ENCODE measurements around the gene RGPD3. TPM values are rescaled to one million over a fixed set of nuclear protein-coding genes. Genes with fewer than 3 reads are reported as not detected.
"Not testable (repeated sequence)": the region's sequence is repeated elsewhere in the genome, so short reads cannot be mapped to it uniquely, and the experiment has no call there.

RGPD3 gene
- total RNA-seq, 1 donor from 2014 or later: 0.64 TPM

GRCh38 chr2:106486551-106487385, 18.6 kb upstream of the RGPD3 start, which contains the start of gene CD8B2:
Gene CD8B2, plus strand, starts transcription at chr2:106487364. Its CDS starts 63 bp downstream, at chr2:106487427.
- not testable (repeated sequence) for DNase-seq (ENCODE audit: low read depth)

- not testable (repeated sequence) for DNase-seq (ENCODE audit: low read depth)
Measured at GRCh38 chr2:106479563-106479962, 11.3 kb upstream of the RGPD3 start.

- not testable (repeated sequence) for DNase-seq (ENCODE audit: low read depth)
Measured at GRCh38 chr2:106477647-106478046, 9.4 kb upstream of the RGPD3 start.

- DNase-seq (ENCODE audit: low read depth): not testable (repeated sequence)
Measured at GRCh38 chr2:106470658-106471057, 2.4 kb upstream of the RGPD3 start.

- DNase-seq (ENCODE audit: low read depth): not testable (repeated sequence)
Measured at GRCh38 chr2:106467516-106467915, 697 bp downstream of the RGPD3 start.

GRCh38 chr2:106461882-106462281, 6.3 kb downstream of the RGPD3 start:
- DNase-seq (ENCODE audit: low read depth): not testable (repeated sequence)

GRCh38 chr2:106390680-106391079, 77.5 kb downstream of the RGPD3 start:
- DNase-seq (ENCODE audit: low read depth): not testable (repeated sequence)

GRCh38 chr2:106388814-106389410, 79.3 kb downstream of the RGPD3 start:
- not testable (repeated sequence) for DNase-seq (ENCODE audit: low read depth)

- not testable (repeated sequence) for DNase-seq (ENCODE audit: low read depth)
Measured at GRCh38 chr2:106384548-106384947, 83.7 kb downstream of the RGPD3 start.

- not testable (repeated sequence) for DNase-seq (ENCODE audit: low read depth)
Measured at GRCh38 chr2:106381867-106382266, 86.3 kb downstream of the RGPD3 start.

- not testable (repeated sequence) for DNase-seq (ENCODE audit: low read depth)
Measured at GRCh38 chr2:106379567-106379966, 88.6 kb downstream of the RGPD3 start.

GRCh38 chr2:106369182-106369581, 99.0 kb downstream of the RGPD3 start:
- DNase-seq (ENCODE audit: low read depth): not testable (repeated sequence)

- DNase-seq (ENCODE audit: low read depth): no peak
Measured at GRCh38 chr2:106366204-106366885, 101.9 kb downstream of the RGPD3 start.

- no peak for DNase-seq (ENCODE audit: low read depth)
Measured at GRCh38 chr2:106363791-106364190, 104.4 kb downstream of the RGPD3 start.

- DNase-seq (ENCODE audit: low read depth): no peak
Measured at GRCh38 chr2:106362789-106363188, 105.4 kb downstream of the RGPD3 start.

- DNase-seq (ENCODE audit: low read depth): no peak
Measured at GRCh38 chr2:106359512-106359911, 108.7 kb downstream of the RGPD3 start.

- no peak for DNase-seq (ENCODE audit: low read depth)
Measured at GRCh38 chr2:106358521-106358920, 109.7 kb downstream of the RGPD3 start.

- peak; percentile 9 for DNase-seq (ENCODE audit: low read depth)
Measured at GRCh38 chr2:106358081-106358480, 110.1 kb downstream of the RGPD3 start.

- peak; percentile 26 for DNase-seq (ENCODE audit: low read depth)
Measured at GRCh38 chr2:106356291-106356690, 111.9 kb downstream of the RGPD3 start.

GRCh38 chr2:106353676-106354075, 114.5 kb downstream of the RGPD3 start:
- DNase-seq (ENCODE audit: low read depth): no peak

- no peak for DNase-seq (ENCODE audit: low read depth)
Measured at GRCh38 chr2:106350980-106351379, 117.2 kb downstream of the RGPD3 start.

- no peak for DNase-seq (ENCODE audit: low read depth)
Measured at GRCh38 chr2:106344302-106344701, 123.9 kb downstream of the RGPD3 start.
